Epithelial cell of prostate (primary cell): ENCODE results near the gene C1orf226.
"Not testable (repeated sequence)": the region's sequence is repeated elsewhere in the genome, so short reads cannot be mapped to it uniquely, and the experiment has no call there.

ENCODE experiments used
- DNase-seq: peaks from one replicate; pipeline ENCODE4 v3.0.0-alpha.2; 2011; ENCODE audit warnings: low read depth, low spot score
- H3K27ac ChIP-seq: fragments of 450-650 bp; 2 replicates; pipeline ENCODE4 v1.5.1; 2017; ENCODE audit warnings: mild to moderate bottlenecking

Gene C1orf226

GRCh38 chr1:162400790-162401355 lies 19.3 kb downstream of the C1orf226 start:
- H3K27ac ChIP-seq: no peak overlapping the region
- no peak for DNase-seq

DNA sequence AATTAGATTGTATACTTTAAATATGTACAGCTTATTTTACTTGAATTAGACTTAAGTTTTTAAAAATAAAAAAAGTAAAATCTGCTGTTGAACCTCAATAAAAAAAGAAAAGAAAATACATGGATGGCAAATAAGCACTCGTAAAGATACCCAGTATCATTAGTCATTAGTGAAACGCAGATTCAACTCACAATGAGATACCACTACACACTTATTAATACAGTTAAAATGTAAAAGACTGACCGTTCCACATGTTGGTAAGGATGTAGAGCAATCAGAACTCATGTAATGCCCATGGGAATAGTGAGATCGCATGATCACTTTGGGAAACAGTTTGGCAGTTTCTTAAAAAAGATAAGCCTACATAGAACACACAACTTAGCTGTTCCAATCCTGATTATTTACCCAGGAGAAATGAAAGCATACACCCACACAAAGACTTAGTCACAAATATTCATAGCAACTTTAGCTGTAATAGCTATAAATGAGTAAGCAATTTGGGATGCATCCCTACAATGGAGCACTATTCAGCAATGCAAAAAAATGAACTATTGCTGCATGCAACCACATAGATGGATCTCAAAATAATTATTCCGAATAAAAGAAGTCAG lies 23.1 kb downstream of the C1orf226 start:
- H3K27ac ChIP-seq: peak overlapping the region; percentile 13
- no peak for DNase-seq

- DNase-seq: no peak
- H3K27ac ChIP-seq: peak overlapping the region; percentile 13
Observed at GRCh38 chr1:162405800-162406199, 24.3 kb downstream of the C1orf226 start.

GRCh38 chr1:162406811-162407210 lies 25.3 kb downstream of the C1orf226 start:
- no peak overlapping the region for H3K27ac ChIP-seq
- DNase-seq: no peak

DNA sequence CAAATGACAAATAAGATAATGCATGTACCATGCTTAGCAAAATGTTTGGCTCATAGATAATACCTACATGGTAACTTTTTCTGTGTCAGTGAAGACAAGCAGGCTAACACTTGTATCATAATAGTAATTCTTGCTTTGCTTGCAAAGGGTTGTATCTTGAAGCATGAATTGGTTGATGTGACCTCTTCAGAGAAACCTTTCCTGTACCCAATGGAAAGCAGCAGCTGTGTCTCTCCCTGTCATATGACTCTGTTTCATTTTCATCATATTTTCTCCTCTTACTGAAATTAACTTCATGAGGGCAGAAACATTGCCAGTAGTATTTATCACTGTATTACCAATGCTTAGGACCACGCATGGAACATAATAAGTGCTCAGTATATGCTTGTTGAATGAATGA lies 26.0 kb downstream of the C1orf226 start:
- DNase-seq: no peak
- no peak overlapping the region for H3K27ac ChIP-seq

GRCh38 chr1:162412002-162412401 lies 30.5 kb downstream of the C1orf226 start, which contains the start of gene SH2D1B:
Gene SH2D1B (minus strand): TSS chr1:162412136. CDS start chr1:162412016, 120 bp downstream.
- peak within 1 kb of the TSS; percentile 25 for H3K27ac ChIP-seq
- DNase-seq: no peak

GRCh38 chr1:162416215-162416614 lies 34.7 kb downstream of the C1orf226 start:
- no peak for DNase-seq
- no peak overlapping the region for H3K27ac ChIP-seq

GRCh38 chr1:162416909-162417308 lies 35.4 kb downstream of the C1orf226 start:
- no peak for DNase-seq
- H3K27ac ChIP-seq: no peak overlapping the region

GRCh38 chr1:162417650-162418049 lies 36.1 kb downstream of the C1orf226 start:
- no peak overlapping the region for H3K27ac ChIP-seq
- DNase-seq: no peak

DNA sequence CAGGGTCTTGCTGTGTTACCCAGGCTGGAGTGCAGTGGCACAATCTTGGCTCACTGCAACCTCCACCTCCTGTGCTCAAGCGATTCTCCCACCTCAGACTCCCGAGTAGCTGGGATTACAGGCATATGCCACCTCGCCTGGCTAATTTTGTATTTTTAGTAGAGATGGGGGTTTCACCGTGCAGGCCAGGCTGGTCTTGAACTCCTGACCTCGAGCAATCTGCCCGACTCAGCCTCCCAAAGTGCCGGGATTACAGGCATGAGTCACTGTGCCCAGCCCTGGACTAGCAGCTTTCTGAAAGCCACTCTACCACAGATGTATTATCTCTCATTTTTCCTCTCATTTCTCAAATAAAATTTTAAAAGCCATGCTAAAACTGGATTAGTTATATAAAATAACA lies 37.1 kb downstream of the C1orf226 start:
- peak overlapping the region; percentile 74 for H3K27ac ChIP-seq
- not testable (repeated sequence) for DNase-seq

DNA sequence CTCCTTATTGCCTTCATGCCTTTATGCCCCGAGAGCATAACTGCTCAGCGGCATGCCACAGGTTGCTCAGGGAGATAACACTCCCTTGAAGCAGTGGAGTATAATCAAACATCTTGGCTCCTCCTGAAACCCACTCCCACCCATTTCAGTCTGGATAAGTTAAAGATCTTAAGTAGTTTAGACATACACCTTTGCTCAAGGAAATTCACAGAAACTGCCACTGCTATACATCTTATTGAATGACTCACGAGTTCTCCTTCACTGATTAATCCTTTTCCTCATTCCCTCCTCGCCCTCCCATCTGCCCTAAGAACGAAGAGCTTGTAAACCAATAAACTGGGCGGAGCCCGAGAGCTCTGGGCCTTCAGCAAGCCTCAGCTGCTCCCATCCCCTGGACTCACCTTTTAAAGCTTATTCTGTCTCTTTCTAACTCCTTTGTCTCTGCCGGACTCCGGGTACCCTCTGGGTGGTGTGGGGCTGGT lies 38.0 kb downstream of the C1orf226 start:
- peak overlapping the region; percentile 74 for H3K27ac ChIP-seq
- peak; percentile 53 for DNase-seq

DNA sequence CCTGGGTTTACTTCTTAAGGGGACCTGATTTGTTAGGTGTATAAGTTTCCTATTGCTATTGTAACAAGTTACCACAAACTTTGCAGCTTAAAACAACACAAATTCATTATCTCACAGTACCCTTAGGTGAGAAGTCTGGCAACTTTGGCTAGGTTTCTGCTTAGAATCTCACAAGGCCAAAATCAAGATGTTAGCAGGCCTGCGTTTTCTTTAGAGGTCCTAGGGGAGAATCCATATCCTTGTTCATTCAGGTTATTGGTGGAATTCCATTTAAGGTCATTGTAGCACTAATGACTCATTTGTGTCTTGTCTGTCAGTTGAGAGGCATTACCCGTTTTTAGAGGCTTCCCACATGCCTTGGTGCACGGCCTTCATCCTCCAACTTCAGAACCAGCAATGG lies 38.6 kb downstream of the C1orf226 start:
- H3K27ac ChIP-seq: peak overlapping the region; percentile 74
- DNase-seq: no peak

- DNase-seq: no peak
- no peak overlapping the region for H3K27ac ChIP-seq
Observed at GRCh38 chr1:162421258-162422164, 40.0 kb downstream of the C1orf226 start.

GRCh38 chr1:162422662-162423375 lies 41.3 kb downstream of the C1orf226 start:
- no peak overlapping the region for H3K27ac ChIP-seq
- DNase-seq: no peak

GRCh38 chr1:162430583-162430982 lies 49.1 kb downstream of the C1orf226 start:
- no peak overlapping the region for H3K27ac ChIP-seq
- DNase-seq: no peak

DNA sequence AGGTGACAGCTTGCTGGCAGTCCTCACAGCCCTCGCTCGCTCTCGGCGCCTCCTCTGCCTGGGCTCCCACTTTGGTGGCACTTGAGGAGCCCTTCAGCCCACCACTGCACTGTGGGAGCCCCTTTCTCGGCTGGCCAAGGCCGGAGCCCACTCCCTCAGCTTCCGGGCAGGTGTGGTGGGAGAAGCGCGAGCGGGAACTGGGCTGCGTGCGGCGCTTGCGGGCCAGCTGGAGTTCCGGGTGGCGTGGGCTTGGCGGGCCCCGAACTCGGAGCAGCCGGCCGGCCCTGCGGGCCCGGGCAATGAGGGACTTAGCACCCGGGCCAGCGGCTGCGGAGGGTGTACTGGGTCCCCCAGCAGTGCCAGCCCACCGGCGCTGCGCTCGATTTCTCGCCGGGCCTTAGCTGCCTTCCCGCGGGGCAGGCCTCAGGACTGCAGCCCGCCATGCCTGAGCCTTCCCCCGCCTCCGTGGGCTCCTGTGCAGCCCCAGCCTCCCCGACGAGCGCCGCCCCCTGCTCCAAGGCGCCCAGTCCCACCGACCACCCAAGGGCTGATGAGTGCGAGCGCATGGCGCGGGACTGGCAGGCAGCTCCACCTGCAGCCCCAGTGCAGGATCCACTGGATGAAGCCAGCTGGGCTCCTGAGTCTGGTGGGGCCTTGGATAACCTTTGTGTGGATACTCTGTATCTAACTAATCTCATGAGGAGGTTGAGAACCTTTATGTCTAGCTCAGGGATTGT lies 51.6 kb downstream of the C1orf226 start:
- not testable (repeated sequence) for DNase-seq, H3K27ac ChIP-seq
